Measurements from ENCODE around the gene CST2.

GRCh38 chr20:23872065-23872464 lies 45.5 kb upstream of the CST2 start:
- TF ChIP-seq EP300 (IDR thresholded peaks at IDR 0.05; ENCODE audit: low read depth) (no peak), POLR2AphosphoS5 (IDR thresholded peaks at IDR 0.05) (no peak)
